K562 (cell line): ENCODE data around the gene OTUD5. TPM values are rescaled to one million over a fixed set of nuclear protein-coding genes. Genes with fewer than 3 reads are reported as not detected.

Experiments
- CTBP1 ChIP-seq: fragments of 450-650 bp; IDR thresholded peaks from 2 replicates; pipeline ENCODE4 v1.6.1; 2016; ENCODE audit warnings: borderline replicate concordance
- ELF1 ChIP-seq: fragments of 200-800 bp; sonication (Bioruptor generic); IDR thresholded peaks from 2 replicates; pipeline ENCODE4 v1.6.1; 2016; ENCODE audit warnings: missing genetic modification characterization, missing compliant biosample characterization
- FOS ChIP-seq: IDR thresholded peaks from 3 replicates; pipeline ENCODE4 v1.6.1; 2011; ENCODE audit not compliant: insufficient read length; ENCODE audit errors: extremely low read depth
- GABPB1 ChIP-seq: sonication (generic); formaldehyde crosslinking; IDR thresholded peaks from 2 replicates; pipeline ENCODE4 v1.8.0; 2022; ENCODE audit warnings: mild to moderate bottlenecking, missing genetic modification reagents
- HDAC1 ChIP-seq, 2 experiments: fragments of 450-650 bp; IDR thresholded peaks; 2 replicates each; pipeline ENCODE4 v1.6.1; 2016 to 2017; ENCODE audit warnings: inconsistent platforms in 1 of 2, mild to moderate bottlenecking in 1 of 2, moderate library complexity in 1 of 2
- HNRNPK ChIP-seq: fragments of 200-400 bp; formaldehyde crosslinking; IDR thresholded peaks from one replicate; pipeline ENCODE4 v1.6.1; 2018; ENCODE audit warnings: mild to moderate bottlenecking, low read depth, low read length; ENCODE audit not compliant: poor library complexity, severe bottlenecking
- HNRNPUL1 ChIP-seq: fragments of 200-400 bp; formaldehyde crosslinking; IDR thresholded peaks from 2 replicates; pipeline ENCODE4 v1.6.1; 2017; ENCODE audit warnings: low read length
- PHB2 ChIP-seq: fragments of 450-650 bp; IDR thresholded peaks from 2 replicates; pipeline ENCODE4 v1.6.1; 2017; ENCODE audit warnings: low read depth
- POLR2AphosphoS5 ChIP-seq: IDR thresholded peaks from 2 replicates; pipeline ENCODE4 v1.6.1; 2011; ENCODE audit warnings: mild to moderate bottlenecking, low read depth, low read length, moderate library complexity; ENCODE audit not compliant: control insufficient read depth, insufficient read depth
- RAD21 ChIP-seq, 2 experiments: fragments of 250-450 bp in 1 of 2; fragments of 450-650 bp in 1 of 2; sonication (Bioruptor Pico) in 1 of 2; formaldehyde crosslinking in 1 of 2; IDR thresholded peaks in 1 of 2; conservative IDR thresholded peaks in 1 of 2; 2 replicates each; pipeline versions ENCODE4 v1.4.0 to v1.8.0; 2020 to 2022; ENCODE audit warnings: mild to moderate bottlenecking in 2 of 2, moderate library complexity in 1 of 2
- SAFB ChIP-seq: fragments of 200-400 bp; formaldehyde crosslinking; IDR thresholded peaks from 2 replicates; pipeline ENCODE4 v1.6.1; 2017; ENCODE audit warnings: low read depth, low read length, borderline replicate concordance
- TCF7 ChIP-seq: sonication (generic); IDR thresholded peaks from 2 replicates; pipeline ENCODE4 v1.6.1; 2016; ENCODE audit warnings: antibody characterized with exemption, borderline replicate concordance
- ZBTB26 ChIP-seq: fragments of 450-650 bp; formaldehyde crosslinking; IDR thresholded peaks from 2 replicates; pipeline ENCODE4 v1.4.0; 2022; ENCODE audit warnings: missing genetic modification characterization
- ZNF316 ChIP-seq: fragments of 450-650 bp; IDR thresholded peaks from 2 replicates; pipeline ENCODE4 v1.6.1; 2016
- ZNF740 ChIP-seq, 3 experiments: fragments of 200-800 bp in 1 of 3; sonication (Bioruptor generic) in 1 of 3; sonication (generic) in 1 of 3; formaldehyde crosslinking in 1 of 3; IDR thresholded peaks; 2 replicates each; pipeline versions ENCODE4 v1.6.1 to v1.8.0; 2016 to 2022; ENCODE audit warnings: mild to moderate bottlenecking in 2 of 3, missing compliant biosample characterization in 2 of 3, missing genetic modification characterization in 2 of 3, missing genetic modification reagents in 1 of 3
- ZNF76 ChIP-seq: fragments of 250-450 bp; sonication (Bioruptor Pico); IDR thresholded peaks from 2 replicates; pipeline ENCODE4 v1.4.0; 2020; ENCODE audit warnings: mild to moderate bottlenecking, moderate library complexity, borderline replicate concordance
- polyA plus RNA-seq, 8 experiments: library from polyadenylated mRNA; depleted of rRNA in 4 of 8; stranded (reverse) in 5 of 8; unstranded in 3 of 8; fragments of >200 nt; fragmentation: Nextera tagmentation in 2 of 8; fragmentation: Illumina TruSeq in 1 of 8; extraction: Ambion mirVana in 2 of 8; extraction: Trizol in 1 of 8; gene quantifications; 2 replicates each; pipeline versions ENCODE4 v1.2.1 to v1.2.3, GENCODE V29; 2011 to 2014; ENCODE audit warnings: inconsistent platforms in 1 of 8, missing spikeins in 1 of 8
- total RNA-seq, 7 experiments: library from RNA; depleted of rRNA in 6 of 7; stranded (reverse); fragments of >200 nt in 6 of 7; fragmentation: Illumina TruSeq in 2 of 7; extraction: Trizol in 2 of 7; gene quantifications; 2 replicates each; pipeline versions ENCODE4 v1.2.1 to v1.2.3, GENCODE V29; 2011 to 2021; ENCODE audit warnings: low replicate concordance in 1 of 7
- TF ChIP-seq, protein P1 (sequence below): fragments of 250-450 bp; sonication (Bioruptor Pico); IDR thresholded peaks from 2 replicates; pipeline ENCODE4 v1.8.0; 2021; ENCODE audit warnings: moderate library complexity, mild to moderate bottlenecking, inconsistent platforms
- TF ChIP-seq, protein P2 (sequence below): fragments of 450-650 bp; IDR thresholded peaks from 2 replicates; pipeline ENCODE4 v1.7.1; 2018; ENCODE audit warnings: mild to moderate bottlenecking, low read depth; ENCODE audit not compliant: partially characterized antibody

Gene OTUD5
- total and polyA plus RNA-seq, 9 of the 15 experiments (the other 6 are each of a cell fraction or from before 2014, with no cell fraction given): 3.6 to 102 (median 59.0) TPM

DNA sequence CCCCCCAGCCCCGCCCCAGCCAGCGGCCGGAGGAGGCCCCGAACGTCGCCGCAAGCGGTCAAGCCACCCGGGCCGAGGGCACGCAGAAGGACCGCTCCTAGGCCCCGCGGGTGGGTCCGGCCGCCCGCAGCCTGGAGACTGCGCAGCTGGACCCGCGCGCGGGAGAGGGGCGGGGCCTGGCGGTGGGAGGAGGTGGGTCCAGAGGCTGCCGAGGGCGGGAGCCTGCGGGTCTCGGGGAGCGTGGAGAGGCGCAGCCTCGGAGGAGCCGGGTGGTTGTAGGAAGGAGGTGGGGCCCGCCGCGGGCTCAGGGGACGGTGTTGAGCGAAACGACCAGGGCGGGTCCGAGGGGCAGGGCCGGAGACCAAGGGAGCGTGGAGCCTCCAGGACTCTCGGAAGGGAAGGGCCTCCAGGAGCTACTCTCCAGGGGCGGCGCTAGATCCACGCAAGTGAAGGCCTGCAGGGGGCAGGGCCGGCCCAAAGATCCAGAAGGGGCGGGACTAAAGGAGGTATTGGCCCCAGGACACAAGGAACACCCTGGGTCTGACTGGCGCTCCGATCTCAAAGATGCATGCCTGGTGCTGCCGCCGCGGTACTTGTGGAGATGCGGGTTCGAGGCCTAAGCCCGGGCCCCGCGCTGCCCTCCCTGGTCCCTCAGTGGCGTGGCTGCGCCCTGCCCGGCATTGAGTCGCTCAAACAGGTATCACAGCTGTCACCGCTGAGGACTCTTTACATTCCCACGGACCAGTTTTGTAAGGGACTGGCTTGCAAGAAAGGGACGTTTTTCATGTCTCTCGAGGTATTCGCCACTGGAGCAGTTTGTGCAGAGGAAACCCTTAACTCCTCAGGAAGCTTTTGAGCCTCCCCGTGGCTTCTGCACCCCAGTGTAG, 65.8 kb downstream of the OTUD5 start (continued):
- TF ChIP-seq RAD21 (CRISPR knock-in tag; conservative IDR thresholded peaks at IDR 0.05 in 1 of 2, IDR thresholded peaks at IDR 0.05 in 1 of 2) (peak; percentile 68 to 74), ZNF316 (no peak), ZBTB26 (CRISPR knock-in tag) (no peak), PHB2 (no peak), CTBP1 (peak; percentile 79), FOS (no peak), HDAC1 (IDR thresholded peaks at IDR 0.05) (peak in 1 of 2 experiments; percentile 38; a peak in 1 of 4 replicates), ELF1 (tag) (0 out of 2 replicates have a peak, but pooled peaks have one; percentile 16), GABPB1 (peak; percentile 60; the same call in 1 of the 2 replicates), TCF7 (0 out of 2 replicates have a peak, but pooled peaks have one; percentile 41), SAFB (peak; percentile 55; the same call in 1 of the 2 replicates), POLR2AphosphoS5 (peak; percentile 20; the same call in 1 of the 2 replicates), HNRNPK (no peak), ZNF740 (CRISPR knock-in tag; IDR thresholded peaks at IDR 0.05) (no peak), ZNF740 (tag; IDR thresholded peaks at IDR 0.05) (no peak), HNRNPUL1 (no peak), ZNF76 (no peak)
- TF ChIP-seq, protein P1, sequence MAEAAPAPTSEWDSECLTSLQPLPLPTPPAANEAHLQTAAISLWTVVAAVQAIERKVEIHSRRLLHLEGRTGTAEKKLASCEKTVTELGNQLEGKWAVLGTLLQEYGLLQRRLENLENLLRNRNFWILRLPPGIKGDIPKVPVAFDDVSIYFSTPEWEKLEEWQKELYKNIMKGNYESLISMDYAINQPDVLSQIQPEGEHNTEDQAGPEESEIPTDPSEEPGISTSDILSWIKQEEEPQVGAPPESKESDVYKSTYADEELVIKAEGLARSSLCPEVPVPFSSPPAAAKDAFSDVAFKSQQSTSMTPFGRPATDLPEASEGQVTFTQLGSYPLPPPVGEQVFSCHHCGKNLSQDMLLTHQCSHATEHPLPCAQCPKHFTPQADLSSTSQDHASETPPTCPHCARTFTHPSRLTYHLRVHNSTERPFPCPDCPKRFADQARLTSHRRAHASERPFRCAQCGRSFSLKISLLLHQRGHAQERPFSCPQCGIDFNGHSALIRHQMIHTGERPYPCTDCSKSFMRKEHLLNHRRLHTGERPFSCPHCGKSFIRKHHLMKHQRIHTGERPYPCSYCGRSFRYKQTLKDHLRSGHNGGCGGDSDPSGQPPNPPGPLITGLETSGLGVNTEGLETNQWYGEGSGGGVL (CRISPR knock-in tag): no peak
- TF ChIP-seq, protein P2, sequence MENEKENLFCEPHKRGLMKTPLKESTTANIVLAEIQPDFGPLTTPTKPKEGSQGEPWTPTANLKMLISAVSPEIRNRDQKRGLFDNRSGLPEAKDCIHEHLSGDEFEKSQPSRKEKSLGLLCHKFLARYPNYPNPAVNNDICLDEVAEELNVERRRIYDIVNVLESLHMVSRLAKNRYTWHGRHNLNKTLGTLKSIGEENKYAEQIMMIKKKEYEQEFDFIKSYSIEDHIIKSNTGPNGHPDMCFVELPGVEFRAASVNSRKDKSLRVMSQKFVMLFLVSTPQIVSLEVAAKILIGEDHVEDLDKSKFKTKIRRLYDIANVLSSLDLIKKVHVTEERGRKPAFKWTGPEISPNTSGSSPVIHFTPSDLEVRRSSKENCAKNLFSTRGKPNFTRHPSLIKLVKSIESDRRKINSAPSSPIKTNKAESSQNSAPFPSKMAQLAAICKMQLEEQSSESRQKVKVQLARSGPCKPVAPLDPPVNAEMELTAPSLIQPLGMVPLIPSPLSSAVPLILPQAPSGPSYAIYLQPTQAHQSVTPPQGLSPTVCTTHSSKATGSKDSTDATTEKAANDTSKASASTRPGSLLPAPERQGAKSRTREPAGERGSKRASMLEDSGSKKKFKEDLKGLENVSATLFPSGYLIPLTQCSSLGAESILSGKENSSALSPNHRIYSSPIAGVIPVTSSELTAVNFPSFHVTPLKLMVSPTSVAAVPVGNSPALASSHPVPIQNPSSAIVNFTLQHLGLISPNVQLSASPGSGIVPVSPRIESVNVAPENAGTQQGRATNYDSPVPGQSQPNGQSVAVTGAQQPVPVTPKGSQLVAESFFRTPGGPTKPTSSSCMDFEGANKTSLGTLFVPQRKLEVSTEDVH: peak; percentile 44
